GM18873 (cell line): ENCODE data around the gene OSBP2.
"Not testable (repeated sequence)": the region's sequence is repeated elsewhere in the genome, so short reads cannot be mapped to it uniquely, and the experiment has no call there.

Source experiments
- ATAC-seq: cut with Tn5 transposase; IDR thresholded peaks from one replicate; pipeline ENCODE4 v1.9.1; 2021; ENCODE audit warnings: mild to moderate bottlenecking, moderate library complexity, moderate number of reproducible peaks; ENCODE audit not compliant: unreplicated experiment, low FRiP score

Gene OSBP2

GRCh38 chr22:30675436-30675835, 19.2 kb upstream of the OSBP2 start:
- ATAC-seq: no peak

GRCh38 chr22:30676565-30676964, 18.1 kb upstream of the OSBP2 start:
- ATAC-seq: not testable (repeated sequence)

- ATAC-seq: not testable (repeated sequence)
Measured at GRCh38 chr22:30679895-30680690, 14.6 kb upstream of the OSBP2 start.

GRCh38 chr22:30680991-30681770, 13.5 kb upstream of the OSBP2 start:
- ATAC-seq: no peak

- no peak for ATAC-seq
Measured at GRCh38 chr22:30681831-30682230, 12.8 kb upstream of the OSBP2 start.

GRCh38 chr22:30685178-30685577, 9.5 kb upstream of the OSBP2 start:
- no peak for ATAC-seq

- ATAC-seq: no peak
Measured at GRCh38 chr22:30687358-30687757, 7.3 kb upstream of the OSBP2 start.

- ATAC-seq: no peak
Measured at GRCh38 chr22:30689622-30690021, 5.1 kb upstream of the OSBP2 start.

GRCh38 chr22:30691204-30691603, 3.5 kb upstream of the OSBP2 start:
- no peak for ATAC-seq

GRCh38 chr22:30694171-30694639, 469 bp upstream of the OSBP2 start:
- no peak for ATAC-seq

- no peak for ATAC-seq
Measured at GRCh38 chr22:30695351-30695851, 727 bp downstream of the OSBP2 start.

- no peak for ATAC-seq
Measured at GRCh38 chr22:30695871-30696655, 1.4 kb downstream of the OSBP2 start.

GRCh38 chr22:30697975-30698374, 3.3 kb downstream of the OSBP2 start:
- no peak for ATAC-seq

GRCh38 chr22:30701872-30702271, 7.2 kb downstream of the OSBP2 start:
- ATAC-seq: no peak

- no peak for ATAC-seq
Measured at GRCh38 chr22:30702856-30703255, 8.2 kb downstream of the OSBP2 start.

- ATAC-seq: no peak
Measured at GRCh38 chr22:30704978-30705377, 10.3 kb downstream of the OSBP2 start.

GRCh38 chr22:30705710-30706651, 11.3 kb downstream of the OSBP2 start:
- no peak for ATAC-seq

- ATAC-seq: not testable (repeated sequence)
Measured at GRCh38 chr22:30709980-30710379, 15.3 kb downstream of the OSBP2 start.

- no peak for ATAC-seq
Measured at GRCh38 chr22:30712094-30712493, 17.4 kb downstream of the OSBP2 start.

- ATAC-seq: no peak
Measured at GRCh38 chr22:30714062-30714461, 19.4 kb downstream of the OSBP2 start.
